H9 (cell line): ENCODE measurements around the gene SERPINE1. TPM values are rescaled to one million over a fixed set of nuclear protein-coding genes. Genes with fewer than 3 reads are reported as not detected.

Experiments used
- DNase-seq: peaks from one replicate; pipeline ENCODE4 v3.0.0-alpha.2; 2017
- H2AFZ ChIP-seq: one replicate; pipeline ENCODE4 v1.6.1; 2013; ENCODE audit warnings: mild to moderate bottlenecking, low read length, control low read depth, moderate library complexity
- H2AK5ac ChIP-seq: 2 replicates; pipeline ENCODE4 v1.6.1; 2013; ENCODE audit warnings: low read length, control low read depth, mixed read lengths; ENCODE audit not compliant: insufficient read length
- H2BK120ac ChIP-seq: one replicate; pipeline ENCODE4 v1.6.1; 2013; ENCODE audit warnings: low read depth, mild to moderate bottlenecking, low read length, control low read depth, inconsistent platforms; ENCODE audit not compliant: poor library complexity, severe bottlenecking
- H2BK12ac ChIP-seq: 2 replicates; pipeline ENCODE4 v1.6.1; 2013; ENCODE audit warnings: low read length, control low read depth, mixed read lengths, low read depth; ENCODE audit not compliant: insufficient read length
- H2BK15ac ChIP-seq: 2 replicates; pipeline ENCODE4 v1.6.1; 2013; ENCODE audit warnings: low read depth, low read length, control low read depth
- H2BK20ac ChIP-seq: one replicate; pipeline ENCODE4 v1.6.1; 2013; ENCODE audit warnings: low read depth, mild to moderate bottlenecking, low read length, control low read depth, inconsistent platforms; ENCODE audit not compliant: poor library complexity, severe bottlenecking
- H2BK5ac ChIP-seq: 2 replicates; pipeline ENCODE4 v1.6.1; 2013; ENCODE audit warnings: low read length, control low read depth, mixed read lengths; ENCODE audit not compliant: insufficient read length
- H3K14ac ChIP-seq: 2 replicates; pipeline ENCODE4 v1.6.1; 2013; ENCODE audit warnings: low read length, control low read depth; ENCODE audit not compliant: insufficient read depth
- H3K18ac ChIP-seq: 2 replicates; pipeline ENCODE4 v1.6.1; 2013; ENCODE audit warnings: low read depth, mild to moderate bottlenecking, mixed read lengths, low read length, control low read depth; ENCODE audit not compliant: insufficient read length
- H3K23ac ChIP-seq: 2 replicates; pipeline ENCODE4 v1.6.1; 2013; ENCODE audit warnings: low read length, control low read depth, mixed read lengths, low read depth; ENCODE audit not compliant: insufficient read length
- H3K23me2 ChIP-seq: 2 replicates; pipeline ENCODE4 v1.6.1; 2013; ENCODE audit warnings: low read depth, mild to moderate bottlenecking, mixed read lengths, low read length, control low read depth; ENCODE audit not compliant: insufficient read length, poor library complexity, severe bottlenecking
- H3K27ac ChIP-seq: 2 replicates; pipeline ENCODE4 v1.5.1; 2013; ENCODE audit warnings: low read length, control low read depth, mixed read lengths, low read depth; ENCODE audit not compliant: insufficient read length
- H3K27me3 ChIP-seq: 2 replicates; pipeline ENCODE4 v1.6.1; 2013; ENCODE audit warnings: low read length, control low read depth, inconsistent platforms; ENCODE audit not compliant: insufficient read depth
- H3K4ac ChIP-seq: 2 replicates; pipeline ENCODE4 v1.6.1; 2013; ENCODE audit warnings: low read depth, mild to moderate bottlenecking, control low read depth, inconsistent platforms, low read length, moderate library complexity
- H3K4me1 ChIP-seq: 2 replicates; pipeline ENCODE4 v1.6.1; 2013; ENCODE audit warnings: low read length, control low read depth, inconsistent platforms; ENCODE audit not compliant: insufficient read depth
- H3K4me2 ChIP-seq: 2 replicates; pipeline ENCODE4 v1.6.1; 2013; ENCODE audit warnings: low read length, control low read depth, mixed read lengths; ENCODE audit not compliant: insufficient read length, insufficient read depth
- H3K56ac ChIP-seq: 2 replicates; pipeline ENCODE4 v1.6.1; 2013; ENCODE audit warnings: low read depth, mild to moderate bottlenecking, mixed read lengths, low read length, control low read depth; ENCODE audit not compliant: insufficient read length
- H3K79me1 ChIP-seq: 2 replicates; pipeline ENCODE4 v1.6.1; 2013; ENCODE audit warnings: low read depth, mild to moderate bottlenecking, moderate library complexity, low read length, control low read depth, inconsistent platforms; ENCODE audit not compliant: insufficient read depth, poor library complexity, severe bottlenecking
- H3K79me2 ChIP-seq: 2 replicates; pipeline ENCODE4 v1.6.1; 2013; ENCODE audit warnings: low read length, control low read depth, inconsistent platforms; ENCODE audit not compliant: insufficient read depth
- H3K9ac ChIP-seq: 2 replicates; pipeline ENCODE4 v1.6.1; 2013; ENCODE audit warnings: low read length, control low read depth, mixed read lengths; ENCODE audit not compliant: insufficient read length; ENCODE audit errors: extremely low read depth
- H3K9me3 ChIP-seq: one replicate; pipeline ENCODE4 v1.6.1; 2013; ENCODE audit warnings: low read depth, low read length, inconsistent platforms; ENCODE audit not compliant: control insufficient read depth
- H3T11ph ChIP-seq: one replicate; pipeline ENCODE4 v1.6.1; 2013; ENCODE audit warnings: mild to moderate bottlenecking, low read length, control low read depth, inconsistent platforms
- H4K20me1 ChIP-seq: one replicate; pipeline ENCODE4 v1.6.1; 2013; ENCODE audit not compliant: control insufficient read depth, insufficient read length, insufficient read depth
- H4K5ac ChIP-seq: 2 replicates; pipeline ENCODE4 v1.6.1; 2013; ENCODE audit warnings: low read depth, mild to moderate bottlenecking, mixed read lengths, low read length, control low read depth; ENCODE audit not compliant: insufficient read length
- H4K8ac ChIP-seq: replicated peaks from 2 replicates; pipeline ENCODE4 v1.6.1; 2013; ENCODE audit warnings: low read length, control low read depth, mixed read lengths, low read depth; ENCODE audit not compliant: insufficient read length
- H4K91ac ChIP-seq: 2 replicates; pipeline ENCODE4 v1.6.1; 2013; ENCODE audit warnings: low read depth, mild to moderate bottlenecking, moderate library complexity, mixed read lengths, low read length, control low read depth; ENCODE audit not compliant: insufficient read length
- H3K27ac Mint-ChIP-seq, 3 experiments: 2 replicates in 2 of 3; 3 replicates in 1 of 3; pipeline ENCODE4 v1.8.0; 2020 to 2021; ENCODE audit warnings: mixed read lengths in 3 of 3, mild to moderate bottlenecking in 1 of 3, moderate library complexity in 1 of 3
- H3K27me3 Mint-ChIP-seq: 2 replicates; pipeline ENCODE4 v1.8.0; 2021; ENCODE audit warnings: low read depth, mild to moderate bottlenecking, moderate library complexity, mixed read lengths
- H3K36me3 Mint-ChIP-seq, 3 experiments: 2 replicates in 2 of 3; 3 replicates in 1 of 3; pipeline ENCODE4 v1.8.0; 2020 to 2021; ENCODE audit warnings: low read depth in 3 of 3, mixed read lengths in 3 of 3; ENCODE audit not compliant: insufficient read depth in 1 of 3
- H3K4me1 Mint-ChIP-seq, 2 experiments: 2 replicates each; pipeline ENCODE4 v1.8.0; 2020; ENCODE audit warnings: mixed read lengths in 2 of 2
- H3K4me3 Mint-ChIP-seq, 2 experiments: 2 replicates in 1 of 2; 3 replicates in 1 of 2; pipeline ENCODE4 v1.8.0; 2020 to 2021; ENCODE audit warnings: mild to moderate bottlenecking in 2 of 2, mixed read lengths in 2 of 2, moderate library complexity in 1 of 2
- H3K9me3 Mint-ChIP-seq, 2 experiments: 2 replicates in 1 of 2; 3 replicates in 1 of 2; pipeline ENCODE4 v1.8.0; 2020; ENCODE audit warnings: mild to moderate bottlenecking in 2 of 2, mixed read lengths in 2 of 2, moderate library complexity in 1 of 2
- CTCF ChIP-seq: fragments of 200-600 bp; sonication (generic); conservative IDR thresholded peaks from 3 replicates; pipeline ENCODE4 v1.8.0; 2021; ENCODE audit warnings: antibody characterized with exemption, mild to moderate bottlenecking
- WGBS: extraction: QIAGEN DNeasy Blood & Tissue Kit; methylation state at CpG from one replicate; pipeline ENCODE4 v1.1.7; 2013; ENCODE audit warnings: missing lambda C conversion rate, low lambda C conversion rate, mixed read lengths; ENCODE audit not compliant: insufficient read length; ENCODE audit errors: extremely low coverage; 5-methylcytosine and 5-hydroxymethylcytosine counted together
- total RNA-seq: library from RNA; stranded (reverse); gene quantifications from 2 replicates; pipeline ENCODE4 v1.2.1, GENCODE V29; 2021

Gene SERPINE1
- total RNA-seq, 1 experiment from 2014 or later, result 11.5 TPM

GRCh38 chr7:101155303-101155702 is 28.4 kb downstream of the SERPINE1 start:
- Histone ChIP-seq H2BK5ac (no peak overlapping the region), H3K4me1 (no peaks in the 10 kb centered on the region; the same call in 1 of the 2 replicates), H2BK20ac (no peak overlapping the region), H4K91ac (no peak overlapping the region), H3K9me3 (no peaks in the 10 kb centered on the region), H2BK12ac (no peak overlapping the region), H3K4me2 (peak overlapping the region; percentile 64), H2AFZ (no peak overlapping the region), H3K27me3 (no peaks in the 10 kb centered on the region; the same call in 1 of the 2 replicates), H4K8ac (no peak overlapping the region), H3K79me1 (no peaks in the 10 kb centered on the region), H3K9ac (no peak overlapping the region), H3K79me2 (no peaks in the 10 kb centered on the region), H3K56ac (no peak overlapping the region), H4K5ac (no peak overlapping the region), H3K27ac (no peak overlapping the region), H3K23ac (no peak overlapping the region), H3T11ph (no peak overlapping the region), H3K23me2 (peaks cover 6% of the 10 kb centered on the region), H3K14ac (no peak overlapping the region), H4K20me1 (no peaks in the 10 kb centered on the region), H3K18ac (no peak overlapping the region), H3K4ac (no peak overlapping the region), H2BK120ac (no peak overlapping the region), H2AK5ac (no peak overlapping the region), H2BK15ac (no peak overlapping the region)
- peaks cover 11% of the 10 kb centered on the region for H3K27me3 Mint-ChIP-seq
- peak overlapping the region in 2 of 3 experiments; percentile 17 to 85; a peak in 2 of 7 replicates for H3K27ac Mint-ChIP-seq
- WGBS, result no CpG with 5 or more reads among the region's 4 CpGs
- peaks cover 30 to 42% of the 10 kb centered on the region in 2 experiments for H3K4me1 Mint-ChIP-seq
- H3K9me3 Mint-ChIP-seq, result peaks cover 2 to 8% of the 10 kb centered on the region in 2 experiments; a peak in 4 of 5 replicates
- H3K36me3 Mint-ChIP-seq, result peaks cover 0 to 28% (median 24%) of the 10 kb centered on the region in 3 experiments; a peak in 4 of 7 replicates
- no peak for TF ChIP-seq CTCF
- H3K4me3 Mint-ChIP-seq, result peak overlapping the region; percentile 74 to 89
- no peak for DNase-seq
